ENCODE measurements around the gene PRKAR2B. TPM values are rescaled to one million over a fixed set of nuclear protein-coding genes. Genes with fewer than 3 reads are reported as not detected.
"Not testable (repeated sequence)": the region's sequence is repeated elsewhere in the genome, so short reads cannot be mapped to it uniquely, and the experiment has no call there.

The PRKAR2B gene
- total RNA-seq, 2 donors from 2014 or later: 1.1 to 1.6 TPM

DNA sequence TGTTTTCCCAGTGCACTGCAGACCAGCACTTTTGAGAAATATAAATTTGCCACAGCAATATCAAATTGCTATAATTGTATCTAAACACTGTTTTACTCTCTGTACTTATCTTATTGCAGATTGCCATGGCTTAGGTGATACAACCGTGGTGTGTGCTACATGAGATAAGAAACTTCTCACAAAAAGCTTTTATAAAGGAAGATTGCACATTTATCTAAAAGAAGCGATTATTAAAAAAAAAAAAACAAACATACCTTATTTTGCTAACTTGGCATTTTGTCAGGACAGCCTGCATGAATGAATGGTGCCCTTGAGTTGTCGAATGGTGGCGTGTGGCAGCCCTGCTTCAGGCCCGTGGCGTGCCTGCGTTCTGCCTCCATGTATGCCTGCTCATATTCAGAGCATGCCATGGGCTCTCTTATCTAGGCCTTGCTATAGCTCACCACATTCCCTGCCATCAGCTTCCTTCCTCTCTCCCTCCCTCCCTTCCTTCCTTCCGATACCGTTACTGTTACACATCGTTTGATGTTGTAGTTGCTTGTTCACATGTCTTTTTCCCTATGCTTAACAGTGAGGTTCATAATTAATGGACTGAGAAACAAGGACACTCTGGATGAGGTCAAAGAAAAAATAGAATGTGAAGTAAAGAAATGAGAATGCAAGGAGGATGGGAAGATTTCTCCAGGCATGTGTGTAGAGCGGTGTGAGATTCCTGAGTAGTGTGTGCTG is 34.9 kb downstream of the PRKAR2B start:
- no peak overlapping the region for H3K4me3 Mint-ChIP-seq
- DNase-seq (no peak), ATAC-seq (replicated peaks in 1 of 2) (no peak)
- no peak overlapping the region for H3K27ac Mint-ChIP-seq
- no peaks in the 10 kb centered on the region for H3K9me3 Mint-ChIP-seq
- H3K27me3 Mint-ChIP-seq (ENCODE audit: low read depth): no peaks in the 10 kb centered on the region
- H3K36me3 Mint-ChIP-seq (ENCODE audit: insufficient read depth in 2 of 2): no peaks in the 10 kb centered on the region
- no peaks in the 10 kb centered on the region for H3K4me1 Mint-ChIP-seq (ENCODE audit: low read depth)

- no peaks in the 10 kb centered on the region for H3K27me3 Mint-ChIP-seq (ENCODE audit: low read depth)
- H3K27ac Mint-ChIP-seq: no peak overlapping the region
- H3K4me3 Mint-ChIP-seq: no peak overlapping the region
- DNase-seq (no peak), ATAC-seq (replicated peaks in 1 of 2) (no peak)
- no peaks in the 10 kb centered on the region for H3K4me1 Mint-ChIP-seq (ENCODE audit: low read depth)
- no peaks in the 10 kb centered on the region for H3K9me3 Mint-ChIP-seq
- no peaks in the 10 kb centered on the region for H3K36me3 Mint-ChIP-seq (ENCODE audit: insufficient read depth in 2 of 2)
Observed at GRCh38 chr7:107080099-107080505, 35.6 kb downstream of the PRKAR2B start.

GRCh38 chr7:107080533-107080932 is 36.0 kb downstream of the PRKAR2B start:
- H3K4me3 Mint-ChIP-seq: no peak overlapping the region
- no peak overlapping the region for H3K27ac Mint-ChIP-seq
- H3K36me3 Mint-ChIP-seq (ENCODE audit: insufficient read depth in 2 of 2): no peaks in the 10 kb centered on the region
- ATAC-seq (replicated peaks in 1 of 2) (no peak), DNase-seq (no peak)
- H3K27me3 Mint-ChIP-seq (ENCODE audit: low read depth): no peaks in the 10 kb centered on the region
- no peaks in the 10 kb centered on the region for H3K9me3 Mint-ChIP-seq
- H3K4me1 Mint-ChIP-seq (ENCODE audit: low read depth): no peaks in the 10 kb centered on the region

DNA sequence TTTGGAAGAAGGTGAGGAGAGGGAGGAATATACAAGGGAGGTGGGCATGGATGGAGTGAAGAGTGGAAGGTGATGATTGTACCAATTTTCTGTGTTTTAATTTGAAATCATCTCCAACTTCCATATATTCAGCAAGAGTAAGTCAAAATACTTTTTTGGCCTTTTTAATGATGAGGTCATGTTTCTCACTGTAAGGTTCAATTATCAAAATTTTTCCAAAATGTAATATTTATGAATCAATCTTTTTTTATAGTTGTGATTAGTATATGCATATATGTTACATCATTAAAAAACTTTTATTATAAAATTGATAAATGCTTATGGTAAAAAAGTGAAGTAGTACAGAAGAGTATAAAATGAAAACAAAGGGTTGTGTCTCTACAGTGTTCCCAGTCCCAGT is 40.7 kb downstream of the PRKAR2B start:
- no peak for DNase-seq

DNA sequence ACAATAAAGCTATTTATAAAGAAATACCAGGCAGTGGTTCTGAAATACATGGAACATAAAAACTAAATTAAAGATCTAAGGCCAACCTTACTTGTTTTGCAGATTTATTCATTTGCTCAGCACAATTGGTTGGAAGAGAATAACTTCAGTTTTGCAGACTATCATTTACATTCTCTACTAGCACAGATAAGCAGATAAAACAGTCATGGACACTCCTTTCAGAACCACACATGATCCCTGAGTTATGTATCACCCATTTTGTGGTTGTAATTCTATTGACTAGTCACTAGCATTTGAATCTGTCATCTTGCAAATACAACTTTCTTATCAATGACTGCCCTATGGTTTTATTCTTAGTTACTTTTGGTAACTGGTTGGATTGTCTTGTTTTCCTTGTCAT is 45.1 kb downstream of the PRKAR2B start:
- Mint-ChIP-seq H3K4me3 (no peak overlapping the region), H3K9me3 (no peaks in the 10 kb centered on the region), H3K27me3 (ENCODE audit: low read depth) (no peaks in the 10 kb centered on the region), H3K36me3 (ENCODE audit: insufficient read depth in 2 of 2) (no peaks in the 10 kb centered on the region), H3K27ac (no peak overlapping the region), H3K4me1 (ENCODE audit: low read depth) (no peaks in the 10 kb centered on the region)
- DNase-seq: no peak
- no peak for ATAC-seq (replicated peaks in 1 of 2)

More for the DNA sequence above, 40.7 kb downstream of the PRKAR2B start:
- H3K4me1 Mint-ChIP-seq (ENCODE audit: low read depth): no peaks in the 10 kb centered on the region
- ATAC-seq (replicated peaks in 1 of 2): no peak
- no peaks in the 10 kb centered on the region for H3K9me3 Mint-ChIP-seq
- no peak overlapping the region for H3K4me3 Mint-ChIP-seq
- H3K27me3 Mint-ChIP-seq (ENCODE audit: low read depth): no peaks in the 10 kb centered on the region
- H3K27ac Mint-ChIP-seq: no peak overlapping the region
- H3K36me3 Mint-ChIP-seq (ENCODE audit: insufficient read depth in 2 of 2): no peaks in the 10 kb centered on the region

GRCh38 chr7:107090457-107090856 is 46.0 kb downstream of the PRKAR2B start:
- H3K27ac Mint-ChIP-seq: no peak overlapping the region
- H3K4me3 Mint-ChIP-seq: no peak overlapping the region
- H3K9me3 Mint-ChIP-seq: no peaks in the 10 kb centered on the region
- DNase-seq (no peak), ATAC-seq (replicated peaks in 1 of 2) (no peak)
- H3K4me1 Mint-ChIP-seq (ENCODE audit: low read depth): no peaks in the 10 kb centered on the region
- H3K36me3 Mint-ChIP-seq (ENCODE audit: insufficient read depth in 2 of 2): peaks cover 0 to 1% of the 10 kb centered on the region in 2 donors
- H3K27me3 Mint-ChIP-seq (ENCODE audit: low read depth): no peaks in the 10 kb centered on the region

- Mint-ChIP-seq H3K27ac (no peak overlapping the region), H3K4me1 (ENCODE audit: low read depth) (no peaks in the 10 kb centered on the region), H3K4me3 (no peak overlapping the region), H3K36me3 (ENCODE audit: insufficient read depth in 2 of 2) (peaks cover 0 to 1% of the 10 kb centered on the region in 2 donors), H3K9me3 (no peaks in the 10 kb centered on the region), H3K27me3 (ENCODE audit: low read depth) (peaks cover under 1% of the 10 kb centered on the region)
- ATAC-seq (replicated peaks in 1 of 2) (no peak), DNase-seq (no peak)
Observed at GRCh38 chr7:107091306-107091705, 46.8 kb downstream of the PRKAR2B start.

- not testable (repeated sequence) for H3K9me3 Mint-ChIP-seq; H3K4me1 Mint-ChIP-seq (ENCODE audit: low read depth); DNase-seq; H3K4me3 Mint-ChIP-seq; H3K36me3 Mint-ChIP-seq (ENCODE audit: insufficient read depth in 2 of 2); H3K27ac Mint-ChIP-seq; ATAC-seq (replicated peaks in 1 of 2)
- peaks cover 20% of the 10 kb centered on the region for H3K27me3 Mint-ChIP-seq (ENCODE audit: low read depth)
Observed at GRCh38 chr7:107093671-107094070, 49.2 kb downstream of the PRKAR2B start.

- not testable (repeated sequence) for H3K4me3 Mint-ChIP-seq; H3K27ac Mint-ChIP-seq; H3K36me3 Mint-ChIP-seq (ENCODE audit: insufficient read depth in 2 of 2); ATAC-seq (replicated peaks in 1 of 2); H3K9me3 Mint-ChIP-seq; DNase-seq
- Mint-ChIP-seq H3K4me1 (ENCODE audit: low read depth) (peaks cover 10% of the 10 kb centered on the region), H3K27me3 (ENCODE audit: low read depth) (peaks cover 28% of the 10 kb centered on the region)
Observed at GRCh38 chr7:107099154-107099553, 54.6 kb downstream of the PRKAR2B start.

GRCh38 chr7:107100824-107101223 is 56.3 kb downstream of the PRKAR2B start:
- Mint-ChIP-seq H3K36me3 (ENCODE audit: insufficient read depth in 2 of 2) (peaks cover 1 to 5% of the 10 kb centered on the region in 2 donors), H3K9me3 (peaks cover 0 to 4% of the 10 kb centered on the region in 2 donors), H3K27ac (no peak overlapping the region), H3K27me3 (ENCODE audit: low read depth) (peaks cover 28% of the 10 kb centered on the region), H3K4me3 (no peak overlapping the region), H3K4me1 (ENCODE audit: low read depth) (peaks cover 10% of the 10 kb centered on the region)
- DNase-seq (no peak), ATAC-seq (replicated peaks in 1 of 2) (no peak)

DNA sequence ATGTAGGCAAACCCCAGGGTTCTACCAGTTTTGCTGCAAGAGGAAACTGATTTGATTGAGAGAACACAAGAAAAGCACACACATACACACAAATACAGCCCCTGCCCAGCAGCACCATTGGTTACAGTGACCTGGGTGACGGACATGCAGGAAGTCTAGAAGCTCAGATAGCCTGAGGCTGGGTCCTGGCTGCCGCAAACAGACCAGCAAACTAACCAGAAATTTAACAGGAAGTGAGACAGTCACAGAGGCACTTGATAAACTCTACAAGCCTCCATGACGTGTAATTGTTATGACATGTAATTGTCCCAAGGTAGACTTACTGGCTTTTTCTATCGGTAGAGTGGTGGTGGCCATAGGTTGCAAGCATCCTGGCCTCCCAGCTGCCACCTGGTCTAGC is 58.9 kb downstream of the PRKAR2B start:
- peak; percentile 37 to 45 for ATAC-seq (replicated peaks in 1 of 2)
- peak in 1 of 2 donors; percentile 5 for DNase-seq

DNA sequence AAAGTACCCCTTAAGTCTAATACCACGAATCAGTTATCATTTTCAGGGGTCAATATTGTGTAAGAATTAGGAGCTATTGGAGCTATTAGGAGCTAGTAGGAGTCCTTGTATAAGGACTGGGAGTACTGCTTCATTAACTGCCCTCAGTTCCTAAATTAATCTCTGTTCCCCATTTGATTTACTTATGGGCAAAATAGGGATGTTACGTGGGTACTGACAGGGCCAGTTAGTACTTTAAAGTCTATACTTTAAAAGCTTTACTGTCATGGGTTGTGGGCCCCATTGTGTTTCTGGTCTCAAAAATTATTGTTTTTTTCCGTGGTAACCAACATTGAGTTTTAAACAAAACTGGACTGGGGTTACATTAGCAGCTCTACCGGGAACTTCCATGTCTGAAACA is 60.3 kb downstream of the PRKAR2B start:
- no peak overlapping the region for H3K4me3 Mint-ChIP-seq
- DNase-seq (no peak), ATAC-seq (replicated peaks in 1 of 2) (no peak)
- H3K36me3 Mint-ChIP-seq (ENCODE audit: insufficient read depth in 2 of 2): peaks cover 1 to 5% of the 10 kb centered on the region in 2 donors
- H3K27me3 Mint-ChIP-seq (ENCODE audit: low read depth): peaks cover 8% of the 10 kb centered on the region
- H3K4me1 Mint-ChIP-seq (ENCODE audit: low read depth): peaks cover 10% of the 10 kb centered on the region
- no peaks in the 10 kb centered on the region for H3K9me3 Mint-ChIP-seq
- no peak overlapping the region for H3K27ac Mint-ChIP-seq

More for the DNA sequence above, 58.9 kb downstream of the PRKAR2B start:
- Mint-ChIP-seq H3K4me1 (ENCODE audit: low read depth) (peaks cover 10% of the 10 kb centered on the region), H3K36me3 (ENCODE audit: insufficient read depth in 2 of 2) (peaks cover 1 to 5% of the 10 kb centered on the region in 2 donors), H3K27ac (no peak overlapping the region), H3K9me3 (no peaks in the 10 kb centered on the region), H3K27me3 (ENCODE audit: low read depth) (peaks cover 10% of the 10 kb centered on the region), H3K4me3 (peak overlapping the region; percentile 35 to 50)

DNA sequence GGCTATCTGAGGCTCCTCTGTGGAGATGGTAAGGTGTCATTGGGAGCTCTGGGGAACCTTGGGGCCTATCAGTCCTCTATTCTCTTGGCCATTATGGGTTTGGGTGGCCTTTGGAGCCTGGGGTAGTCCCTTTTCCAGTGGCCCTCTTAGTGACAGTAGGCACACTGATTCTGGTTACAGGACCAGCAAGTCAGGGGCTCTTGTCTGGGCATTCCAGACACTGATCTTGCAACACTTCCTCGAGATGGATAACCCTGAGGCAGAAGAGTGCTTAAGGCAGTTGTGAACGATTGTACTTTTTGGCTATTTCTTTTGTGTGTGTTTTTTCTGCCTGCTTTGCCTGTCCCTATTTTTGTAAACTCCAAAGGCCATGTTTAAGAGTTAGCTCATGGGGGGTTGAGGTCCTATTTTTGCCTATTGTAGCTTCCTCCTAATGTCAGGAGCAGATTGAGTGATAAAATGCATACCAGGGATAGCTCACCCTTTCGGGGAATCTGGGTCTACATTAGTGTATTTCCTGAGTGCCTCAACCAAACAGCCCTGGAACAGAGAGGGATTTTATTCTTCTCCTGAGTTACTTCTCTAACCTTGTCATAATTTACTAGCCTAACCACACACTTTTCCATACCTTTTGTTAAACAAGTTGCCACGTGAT is 61.2 kb downstream of the PRKAR2B start:
- ATAC-seq (replicated peaks in 1 of 2): no peak
- H3K4me3 Mint-ChIP-seq: no peak overlapping the region
- H3K36me3 Mint-ChIP-seq (ENCODE audit: insufficient read depth in 2 of 2): peaks cover 0 to 1% of the 10 kb centered on the region in 2 donors
- H3K27ac Mint-ChIP-seq: peak overlapping the region; percentile 13
- peaks cover 8% of the 10 kb centered on the region for H3K27me3 Mint-ChIP-seq (ENCODE audit: low read depth)
- no peak for DNase-seq
- peaks cover 10% of the 10 kb centered on the region for H3K4me1 Mint-ChIP-seq (ENCODE audit: low read depth)
- no peaks in the 10 kb centered on the region for H3K9me3 Mint-ChIP-seq

Data from activated T-cell treated with anti-CD3 and anti-CD28 coated beads, Interleukin-2, amount 50 U/mL, for 72 hours (primary cell).